Activated T-helper 1 cell treated with Interleukin-2 at 50 U/mL for 16 hours (primary cell): ENCODE data around the gene UNCX.

ENCODE experiments used
- DNase-seq: peaks from one replicate; pipeline ENCODE4 v3.0.0-alpha.2; 2020; ENCODE audit warnings: low read depth

UNCX gene

GRCh38 chr7:1243964-1244416 is 11.3 kb downstream of the UNCX start:
- DNase-seq, result no peak

GRCh38 chr7:1244700-1245523 is 12.2 kb downstream of the UNCX start:
- no peak for DNase-seq

GRCh38 chr7:1245524-1246050 is 12.9 kb downstream of the UNCX start:
- no peak for DNase-seq

GRCh38 chr7:1246160-1246870 is 13.6 kb downstream of the UNCX start:
- DNase-seq, result no peak

GRCh38 chr7:1246871-1247526 is 14.3 kb downstream of the UNCX start:
- no peak for DNase-seq

- DNase-seq, result no peak
Measured at GRCh38 chr7:1247527-1248041, 14.9 kb downstream of the UNCX start.

GRCh38 chr7:1248143-1248915 is 15.7 kb downstream of the UNCX start:
- no peak for DNase-seq

GRCh38 chr7:1248916-1249581 is 16.4 kb downstream of the UNCX start:
- no peak for DNase-seq

GRCh38 chr7:1249731-1250130 is 17.1 kb downstream of the UNCX start:
- no peak for DNase-seq

GRCh38 chr7:1250901-1251300 is 18.2 kb downstream of the UNCX start:
- DNase-seq, result no peak

GRCh38 chr7:1251796-1252539 is 19.3 kb downstream of the UNCX start:
- no peak for DNase-seq

- no peak for DNase-seq
Measured at GRCh38 chr7:1252540-1253090, 19.9 kb downstream of the UNCX start.

- no peak for DNase-seq
Measured at GRCh38 chr7:1253681-1254181, 21.1 kb downstream of the UNCX start.

GRCh38 chr7:1254281-1255079 is 21.8 kb downstream of the UNCX start:
- no peak for DNase-seq

- no peak for DNase-seq
Measured at GRCh38 chr7:1255080-1255816, 22.6 kb downstream of the UNCX start.

GRCh38 chr7:1255817-1256340 is 23.2 kb downstream of the UNCX start:
- DNase-seq, result no peak

GRCh38 chr7:1256621-1257020 is 23.9 kb downstream of the UNCX start:
- DNase-seq, result no peak

GRCh38 chr7:1257221-1257620 is 24.5 kb downstream of the UNCX start:
- no peak for DNase-seq
